ENCODE measurements around the gene ITGA11. TPM values are rescaled to one million over a fixed set of nuclear protein-coding genes. Genes with fewer than 3 reads are reported as not detected.

Gene ITGA11
- polyA plus RNA-seq, 1 of the 3 experiments (the other 2 are of a cell fraction): 0.49 TPM

DNA sequence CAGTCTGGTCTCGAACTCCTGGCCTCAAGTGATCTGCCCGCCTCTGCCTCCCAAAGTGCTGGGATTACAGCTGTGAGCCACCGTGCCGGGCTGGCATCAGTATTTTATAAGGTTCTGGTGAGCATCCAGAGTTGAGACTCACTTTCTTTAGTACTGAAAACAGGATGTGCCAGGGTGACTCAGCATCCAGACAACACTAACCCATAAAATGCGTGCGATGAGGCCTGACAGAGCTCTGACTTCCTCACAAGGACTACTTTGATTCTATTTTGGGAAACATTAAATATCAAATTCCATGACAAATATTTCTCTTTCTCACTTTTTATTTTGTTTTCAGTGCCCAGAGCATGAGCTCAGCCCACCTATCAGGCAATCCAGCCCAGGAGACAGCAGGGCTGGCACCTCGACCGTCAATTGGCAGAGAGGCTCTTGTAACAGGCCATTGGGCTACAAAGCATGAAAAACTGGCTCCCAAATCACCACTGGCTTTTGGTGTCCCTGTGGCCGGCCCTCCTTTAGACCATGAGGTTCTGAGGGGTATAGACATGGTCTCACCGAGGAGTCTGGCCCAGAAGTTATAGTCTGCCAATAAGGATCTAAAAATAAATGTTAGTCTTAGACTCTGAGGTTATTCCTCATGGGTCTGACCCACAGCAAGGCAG is 79.4 kb downstream of the ITGA11 start:
- Histone ChIP-seq H3K4me1 (ENCODE audit: control insufficient read depth in 1 of 2, insufficient read depth in 2 of 2, low read depth in 1 of 2, low read length in 1 of 2) (peaks cover 0 to 21% of the 10 kb centered on the region in 2 experiments; a peak in 2 of 4 replicates), H3K36me3 (replicated peaks in 1 of 2; ENCODE audit: control insufficient read depth in 1 of 2, insufficient read depth in 2 of 2, low read length in 1 of 2) (peaks cover 0 to 8% of the 10 kb centered on the region in 2 experiments), H3K4me2 (peak overlapping the region; percentile 10), H3K9ac (peak overlapping the region; percentile 32; the same call in 1 of the 2 replicates), H4K20me1 (ENCODE audit: insufficient read depth) (no peaks in the 10 kb centered on the region), H3K9me2 (no peaks in the 10 kb centered on the region), H3K9me3 (no peaks in the 10 kb centered on the region), H3K4me3 (ENCODE audit: low read depth in 2 of 2, low read length in 1 of 2) (no peak overlapping the region), H3F3A (replicated peaks; ENCODE audit: insufficient read depth) (peaks cover 32% of the 10 kb centered on the region), H3K27ac (ENCODE audit: low read depth in 2 of 2, low read length in 1 of 2) (peak overlapping the region; percentile 67 to 95; a peak in 3 of 4 replicates), H3K27me3 (ENCODE audit: insufficient read depth) (no peaks in the 10 kb centered on the region), H2AFZ (ENCODE audit: low read depth) (no peak overlapping the region), H3K79me2 (ENCODE audit: insufficient read depth) (no peaks in the 10 kb centered on the region)
- ChIA-PET CTCF (interaction anchor here (1.3 kb wide), 1 partner anchor 46 kb away, joined by 3 read pairs; no protein-coding TSS in a partner anchor), POLR2A (no interaction called here)
- no peak for DNase-seq
- WGBS (ENCODE audit: low lambda C conversion rate): 29% methylated on average over 9 of the region's 10 CpGs
- no peak for TF ChIP-seq SIN3A (IDR thresholded peaks at IDR 0.05; ENCODE audit: borderline replicate concordance, low read depth, low read length)
- TF ChIP-seq, protein P1, sequence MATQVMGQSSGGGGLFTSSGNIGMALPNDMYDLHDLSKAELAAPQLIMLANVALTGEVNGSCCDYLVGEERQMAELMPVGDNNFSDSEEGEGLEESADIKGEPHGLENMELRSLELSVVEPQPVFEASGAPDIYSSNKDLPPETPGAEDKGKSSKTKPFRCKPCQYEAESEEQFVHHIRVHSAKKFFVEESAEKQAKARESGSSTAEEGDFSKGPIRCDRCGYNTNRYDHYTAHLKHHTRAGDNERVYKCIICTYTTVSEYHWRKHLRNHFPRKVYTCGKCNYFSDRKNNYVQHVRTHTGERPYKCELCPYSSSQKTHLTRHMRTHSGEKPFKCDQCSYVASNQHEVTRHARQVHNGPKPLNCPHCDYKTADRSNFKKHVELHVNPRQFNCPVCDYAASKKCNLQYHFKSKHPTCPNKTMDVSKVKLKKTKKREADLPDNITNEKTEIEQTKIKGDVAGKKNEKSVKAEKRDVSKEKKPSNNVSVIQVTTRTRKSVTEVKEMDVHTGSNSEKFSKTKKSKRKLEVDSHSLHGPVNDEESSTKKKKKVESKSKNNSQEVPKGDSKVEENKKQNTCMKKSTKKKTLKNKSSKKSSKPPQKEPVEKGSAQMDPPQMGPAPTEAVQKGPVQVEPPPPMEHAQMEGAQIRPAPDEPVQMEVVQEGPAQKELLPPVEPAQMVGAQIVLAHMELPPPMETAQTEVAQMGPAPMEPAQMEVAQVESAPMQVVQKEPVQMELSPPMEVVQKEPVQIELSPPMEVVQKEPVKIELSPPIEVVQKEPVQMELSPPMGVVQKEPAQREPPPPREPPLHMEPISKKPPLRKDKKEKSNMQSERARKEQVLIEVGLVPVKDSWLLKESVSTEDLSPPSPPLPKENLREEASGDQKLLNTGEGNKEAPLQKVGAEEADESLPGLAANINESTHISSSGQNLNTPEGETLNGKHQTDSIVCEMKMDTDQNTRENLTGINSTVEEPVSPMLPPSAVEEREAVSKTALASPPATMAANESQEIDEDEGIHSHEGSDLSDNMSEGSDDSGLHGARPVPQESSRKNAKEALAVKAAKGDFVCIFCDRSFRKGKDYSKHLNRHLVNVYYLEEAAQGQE (IDR thresholded peaks at IDR 0.05; ENCODE audit: low read depth, low read length): peak; percentile 40; the same call in 1 of the 2 replicates
- TF ChIP-seq FOXJ3 (CRISPR knock-in tag; IDR thresholded peaks at IDR 0.05): no peak
- TF ChIP-seq FOSL2 (IDR thresholded peaks at IDR 0.05; ENCODE audit: borderline replicate concordance, low read depth): peak; percentile 88
- peak; percentile 73; the same call in 1 of the 2 replicates for TF ChIP-seq RXRA (IDR thresholded peaks at IDR 0.05; ENCODE audit: borderline replicate concordance, low read depth)
- no peak for TF ChIP-seq RFX5 (IDR thresholded peaks at IDR 0.05; ENCODE audit: low read length)
- TF ChIP-seq, protein P2, sequence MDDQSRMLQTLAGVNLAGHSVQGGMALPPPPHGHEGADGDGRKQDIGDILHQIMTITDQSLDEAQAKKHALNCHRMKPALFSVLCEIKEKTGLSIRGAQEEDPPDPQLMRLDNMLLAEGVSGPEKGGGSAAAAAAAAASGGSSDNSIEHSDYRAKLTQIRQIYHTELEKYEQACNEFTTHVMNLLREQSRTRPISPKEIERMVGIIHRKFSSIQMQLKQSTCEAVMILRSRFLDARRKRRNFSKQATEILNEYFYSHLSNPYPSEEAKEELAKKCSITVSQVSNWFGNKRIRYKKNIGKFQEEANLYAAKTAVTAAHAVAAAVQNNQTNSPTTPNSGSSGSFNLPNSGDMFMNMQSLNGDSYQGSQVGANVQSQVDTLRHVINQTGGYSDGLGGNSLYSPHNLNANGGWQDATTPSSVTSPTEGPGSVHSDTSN (IDR thresholded peaks at IDR 0.05): peak; percentile 66; the same call in 1 of the 2 replicates
- TF ChIP-seq, protein P3, sequence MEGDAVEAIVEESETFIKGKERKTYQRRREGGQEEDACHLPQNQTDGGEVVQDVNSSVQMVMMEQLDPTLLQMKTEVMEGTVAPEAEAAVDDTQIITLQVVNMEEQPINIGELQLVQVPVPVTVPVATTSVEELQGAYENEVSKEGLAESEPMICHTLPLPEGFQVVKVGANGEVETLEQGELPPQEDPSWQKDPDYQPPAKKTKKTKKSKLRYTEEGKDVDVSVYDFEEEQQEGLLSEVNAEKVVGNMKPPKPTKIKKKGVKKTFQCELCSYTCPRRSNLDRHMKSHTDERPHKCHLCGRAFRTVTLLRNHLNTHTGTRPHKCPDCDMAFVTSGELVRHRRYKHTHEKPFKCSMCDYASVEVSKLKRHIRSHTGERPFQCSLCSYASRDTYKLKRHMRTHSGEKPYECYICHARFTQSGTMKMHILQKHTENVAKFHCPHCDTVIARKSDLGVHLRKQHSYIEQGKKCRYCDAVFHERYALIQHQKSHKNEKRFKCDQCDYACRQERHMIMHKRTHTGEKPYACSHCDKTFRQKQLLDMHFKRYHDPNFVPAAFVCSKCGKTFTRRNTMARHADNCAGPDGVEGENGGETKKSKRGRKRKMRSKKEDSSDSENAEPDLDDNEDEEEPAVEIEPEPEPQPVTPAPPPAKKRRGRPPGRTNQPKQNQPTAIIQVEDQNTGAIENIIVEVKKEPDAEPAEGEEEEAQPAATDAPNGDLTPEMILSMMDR (IDR thresholded peaks at IDR 0.05): no peak
- TF ChIP-seq, protein P4, sequence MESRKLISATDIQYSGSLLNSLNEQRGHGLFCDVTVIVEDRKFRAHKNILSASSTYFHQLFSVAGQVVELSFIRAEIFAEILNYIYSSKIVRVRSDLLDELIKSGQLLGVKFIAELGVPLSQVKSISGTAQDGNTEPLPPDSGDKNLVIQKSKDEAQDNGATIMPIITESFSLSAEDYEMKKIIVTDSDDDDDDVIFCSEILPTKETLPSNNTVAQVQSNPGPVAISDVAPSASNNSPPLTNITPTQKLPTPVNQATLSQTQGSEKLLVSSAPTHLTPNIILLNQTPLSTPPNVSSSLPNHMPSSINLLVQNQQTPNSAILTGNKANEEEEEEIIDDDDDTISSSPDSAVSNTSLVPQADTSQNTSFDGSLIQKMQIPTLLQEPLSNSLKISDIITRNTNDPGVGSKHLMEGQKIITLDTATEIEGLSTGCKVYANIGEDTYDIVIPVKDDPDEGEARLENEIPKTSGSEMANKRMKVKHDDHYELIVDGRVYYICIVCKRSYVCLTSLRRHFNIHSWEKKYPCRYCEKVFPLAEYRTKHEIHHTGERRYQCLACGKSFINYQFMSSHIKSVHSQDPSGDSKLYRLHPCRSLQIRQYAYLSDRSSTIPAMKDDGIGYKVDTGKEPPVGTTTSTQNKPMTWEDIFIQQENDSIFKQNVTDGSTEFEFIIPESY (IDR thresholded peaks at IDR 0.05; ENCODE audit: borderline replicate concordance, low read depth): 0 out of 2 replicates have a peak, but pooled peaks have one; percentile 41
- TF ChIP-seq, protein P5, sequence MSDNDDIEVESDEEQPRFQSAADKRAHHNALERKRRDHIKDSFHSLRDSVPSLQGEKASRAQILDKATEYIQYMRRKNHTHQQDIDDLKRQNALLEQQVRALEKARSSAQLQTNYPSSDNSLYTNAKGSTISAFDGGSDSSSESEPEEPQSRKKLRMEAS (IDR thresholded peaks at IDR 0.05; ENCODE audit: low read depth): peak; percentile 89
- TF ChIP-seq TEAD4 (IDR thresholded peaks at IDR 0.05; ENCODE audit: borderline replicate concordance, insufficient read depth): peak; percentile 46; the same call in 1 of the 2 replicates
- TF ChIP-seq NFIC (IDR thresholded peaks at IDR 0.05; ENCODE audit: borderline replicate concordance): peak; percentile 78
- no peak for TF ChIP-seq GATA2 (CRISPR knock-in tag; IDR thresholded peaks at IDR 0.05)
- TF ChIP-seq CHD2 (IDR thresholded peaks at IDR 0.05; ENCODE audit: low read length, partially characterized antibody): no peak
- peak; percentile 88 for TF ChIP-seq JUND (IDR thresholded peaks at IDR 0.05)
- no peak; the same call in 1 of the 2 replicates for TF ChIP-seq ELF1 (IDR thresholded peaks at IDR 0.05)
- TF ChIP-seq MEF2A (IDR thresholded peaks at IDR 0.05; ENCODE audit: borderline replicate concordance, low read depth): peak; percentile 99
- TF ChIP-seq TCF12 (IDR thresholded peaks at IDR 0.05): peak; percentile 87
- TF ChIP-seq MXI1 (IDR thresholded peaks at IDR 0.05; ENCODE audit: low read depth, low read length): no peak

Data from SK-N-SH (cell line).